ENCODE measurements around the gene ANAPC10.

ANAPC10 gene

GRCh38 chr4:145069361-145069760 is 28.6 kb downstream of the ANAPC10 start:
- TF ChIP-seq CTCF (IDR thresholded peaks at IDR 0.05; ENCODE audit: low read depth, low read length): no peak
- H3K9me3 ChIP-seq (ENCODE audit: severe bottlenecking): no peaks in the 10 kb centered on the region

GRCh38 chr4:145066063-145066501 is 31.9 kb downstream of the ANAPC10 start:
- TF ChIP-seq CTCF (IDR thresholded peaks at IDR 0.05; ENCODE audit: low read depth, low read length): no peak
- no peaks in the 10 kb centered on the region for H3K27me3 ChIP-seq (ENCODE audit: insufficient read depth, low read depth, severe bottlenecking)
- DNase-seq: no peak

More at GRCh38 chr4:145069361-145069760, 28.6 kb downstream of the ANAPC10 start:
- Histone ChIP-seq H3K36me3 (peaks cover under 1% of the 10 kb centered on the region; the same call in 1 of the 2 replicates), H3K27me3 (ENCODE audit: insufficient read depth, low read depth, severe bottlenecking) (no peaks in the 10 kb centered on the region), H3K4me3 (ENCODE audit: low read depth, low read length) (no peak overlapping the region), H3K27ac (no peak overlapping the region)
- no peak for DNase-seq

GRCh38 chr4:145061318-145061920 is 36.6 kb downstream of the ANAPC10 start:
- Histone ChIP-seq H3K9me3 (ENCODE audit: severe bottlenecking) (no peaks in the 10 kb centered on the region), H3K4me3 (ENCODE audit: low read depth, low read length) (no peak overlapping the region), H3K27ac (no peak overlapping the region), H3K36me3 (peaks cover 4% of the 10 kb centered on the region; the same call in 1 of the 2 replicates), H3K27me3 (ENCODE audit: insufficient read depth, low read depth, severe bottlenecking) (no peaks in the 10 kb centered on the region)
- no peak for TF ChIP-seq CTCF (IDR thresholded peaks at IDR 0.05; ENCODE audit: low read depth, low read length)
- no peak for DNase-seq

More at GRCh38 chr4:145066063-145066501, 31.9 kb downstream of the ANAPC10 start:
- Histone ChIP-seq H3K9me3 (ENCODE audit: severe bottlenecking) (no peaks in the 10 kb centered on the region), H3K36me3 (peaks cover 4% of the 10 kb centered on the region), H3K4me3 (ENCODE audit: low read depth, low read length) (no peak overlapping the region), H3K27ac (no peak overlapping the region)

- Histone ChIP-seq H3K27me3 (ENCODE audit: insufficient read depth, low read depth, severe bottlenecking) (no peaks in the 10 kb centered on the region), H3K27ac (no peak overlapping the region), H3K4me3 (ENCODE audit: low read depth, low read length) (no peak overlapping the region), H3K36me3 (peaks cover 4% of the 10 kb centered on the region; the same call in 1 of the 2 replicates), H3K9me3 (ENCODE audit: severe bottlenecking) (no peaks in the 10 kb centered on the region)
- no peak for TF ChIP-seq CTCF (IDR thresholded peaks at IDR 0.05; ENCODE audit: low read depth, low read length)
- DNase-seq: no peak
Measured at GRCh38 chr4:145058256-145058655, 39.7 kb downstream of the ANAPC10 start.

GRCh38 chr4:145056325-145057130 is 41.5 kb downstream of the ANAPC10 start:
- no peak for TF ChIP-seq CTCF (IDR thresholded peaks at IDR 0.05; ENCODE audit: low read depth, low read length)
- Histone ChIP-seq H3K36me3 (no peaks in the 10 kb centered on the region), H3K27ac (no peak overlapping the region), H3K4me3 (ENCODE audit: low read depth, low read length) (no peak overlapping the region), H3K9me3 (ENCODE audit: severe bottlenecking) (no peaks in the 10 kb centered on the region), H3K27me3 (ENCODE audit: insufficient read depth, low read depth, severe bottlenecking) (no peaks in the 10 kb centered on the region)
- DNase-seq: no peak
